Measurements from ENCODE around the gene CNP. TPM values are rescaled to one million over a fixed set of nuclear protein-coding genes. Genes with fewer than 3 reads are reported as not detected.

The CNP gene
- total RNA-seq, 1 experiment from 2014 or later, result 78.5 TPM

GRCh38 chr17:41987642-41988041 is 21.0 kb downstream of the CNP start:
- Histone ChIP-seq H3K18ac (ENCODE audit: insufficient read length, low read depth, low read length) (no peak overlapping the region), H3K4ac (ENCODE audit: low read depth, low read length) (no peak overlapping the region), H2BK120ac (ENCODE audit: low read depth, low read length, poor library complexity, severe bottlenecking) (no peak overlapping the region), H4K5ac (ENCODE audit: insufficient read length, low read depth, low read length) (no peak overlapping the region), H4K91ac (ENCODE audit: insufficient read length, low read depth, low read length) (no peak overlapping the region), H3K14ac (ENCODE audit: insufficient read depth, low read length) (no peak overlapping the region), H2BK15ac (ENCODE audit: low read depth, low read length) (no peak overlapping the region), H3K27ac (ENCODE audit: insufficient read length, low read depth, low read length) (no peak overlapping the region), H2BK20ac (ENCODE audit: low read depth, low read length, poor library complexity, severe bottlenecking) (no peak overlapping the region), H3K4me1 (ENCODE audit: insufficient read depth, low read length) (no peaks in the 10 kb centered on the region), H3K27me3 (ENCODE audit: insufficient read depth, low read length) (no peaks in the 10 kb centered on the region), H2AFZ (ENCODE audit: low read length) (no peak overlapping the region), H3K56ac (ENCODE audit: insufficient read length, low read depth, low read length) (no peak overlapping the region), H3T11ph (ENCODE audit: low read length) (no peak overlapping the region), H3K23ac (ENCODE audit: insufficient read length, low read depth, low read length) (no peak overlapping the region), H3K9ac (ENCODE audit: extremely low read depth, insufficient read length, low read length) (no peak overlapping the region), H2BK5ac (ENCODE audit: insufficient read length, low read length) (no peak overlapping the region), H3K23me2 (ENCODE audit: insufficient read length, low read depth, low read length, poor library complexity, severe bottlenecking) (no peaks in the 10 kb centered on the region), H3K9me3 (ENCODE audit: control insufficient read depth, low read depth, low read length) (no peaks in the 10 kb centered on the region), H2AK5ac (ENCODE audit: insufficient read length, low read length) (no peak overlapping the region), H4K8ac (replicated peaks; ENCODE audit: insufficient read length, low read depth, low read length) (no peak overlapping the region), H3K79me1 (ENCODE audit: insufficient read depth, low read depth, low read length, poor library complexity, severe bottlenecking) (no peaks in the 10 kb centered on the region), H3K4me2 (ENCODE audit: insufficient read depth, insufficient read length, low read length) (no peak overlapping the region), H2BK12ac (ENCODE audit: insufficient read length, low read depth, low read length) (no peak overlapping the region), H4K20me1 (ENCODE audit: control insufficient read depth, insufficient read depth, insufficient read length) (no peaks in the 10 kb centered on the region), H3K79me2 (ENCODE audit: insufficient read depth, low read length) (no peaks in the 10 kb centered on the region)
- Mint-ChIP-seq H3K27ac (peak overlapping the region in 1 of 3 experiments; percentile 24; a peak in 2 of 7 replicates), H3K9me3 (no peaks in the 10 kb centered on the region), H3K36me3 (ENCODE audit: insufficient read depth in 1 of 3, low read depth in 3 of 3) (peaks cover 54 to 98% (median 94%) of the 10 kb centered on the region in 3 experiments; a peak in 6 of 7 replicates), H3K4me3 (no peak overlapping the region), H3K27me3 (ENCODE audit: low read depth) (no peaks in the 10 kb centered on the region), H3K4me1 (no peaks in the 10 kb centered on the region)
- no CpG with 5 or more reads among the region's 3 CpGs for WGBS (ENCODE audit: extremely low coverage, insufficient read length, low lambda C conversion rate)
- TF ChIP-seq, protein P1, sequence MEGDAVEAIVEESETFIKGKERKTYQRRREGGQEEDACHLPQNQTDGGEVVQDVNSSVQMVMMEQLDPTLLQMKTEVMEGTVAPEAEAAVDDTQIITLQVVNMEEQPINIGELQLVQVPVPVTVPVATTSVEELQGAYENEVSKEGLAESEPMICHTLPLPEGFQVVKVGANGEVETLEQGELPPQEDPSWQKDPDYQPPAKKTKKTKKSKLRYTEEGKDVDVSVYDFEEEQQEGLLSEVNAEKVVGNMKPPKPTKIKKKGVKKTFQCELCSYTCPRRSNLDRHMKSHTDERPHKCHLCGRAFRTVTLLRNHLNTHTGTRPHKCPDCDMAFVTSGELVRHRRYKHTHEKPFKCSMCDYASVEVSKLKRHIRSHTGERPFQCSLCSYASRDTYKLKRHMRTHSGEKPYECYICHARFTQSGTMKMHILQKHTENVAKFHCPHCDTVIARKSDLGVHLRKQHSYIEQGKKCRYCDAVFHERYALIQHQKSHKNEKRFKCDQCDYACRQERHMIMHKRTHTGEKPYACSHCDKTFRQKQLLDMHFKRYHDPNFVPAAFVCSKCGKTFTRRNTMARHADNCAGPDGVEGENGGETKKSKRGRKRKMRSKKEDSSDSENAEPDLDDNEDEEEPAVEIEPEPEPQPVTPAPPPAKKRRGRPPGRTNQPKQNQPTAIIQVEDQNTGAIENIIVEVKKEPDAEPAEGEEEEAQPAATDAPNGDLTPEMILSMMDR (conservative IDR thresholded peaks at IDR 0.05), result no peak
- DNase-seq, result no peak
